Renal cortex interstitium (tissue), 11 donors: ENCODE results near the gene JAKMIP2. TPM values are rescaled to one million over a fixed set of nuclear protein-coding genes. Genes with fewer than 3 reads are reported as not detected.

Experiments used
- DNase-seq, 11 donors: peaks; one replicate each; pipeline ENCODE4 v3.0.0-alpha.2; 2013; ENCODE audit warnings: low read depth in 9 of 11, low spot score in 4 of 11; ENCODE audit errors: extremely low read depth in 1 of 11
- polyA plus RNA-seq, 3 donors: library from polyadenylated mRNA; unstranded; fragments of 120-200 nt; gene quantifications; one replicate each; pipeline ENCODE4 v1.2.1, GENCODE V29; 2013; ENCODE audit not compliant: insufficient read length in 3 of 3

The JAKMIP2 gene
- polyA plus RNA-seq, 3 donors, result 3.8 to 5.8 (median 5.2) TPM

DNA sequence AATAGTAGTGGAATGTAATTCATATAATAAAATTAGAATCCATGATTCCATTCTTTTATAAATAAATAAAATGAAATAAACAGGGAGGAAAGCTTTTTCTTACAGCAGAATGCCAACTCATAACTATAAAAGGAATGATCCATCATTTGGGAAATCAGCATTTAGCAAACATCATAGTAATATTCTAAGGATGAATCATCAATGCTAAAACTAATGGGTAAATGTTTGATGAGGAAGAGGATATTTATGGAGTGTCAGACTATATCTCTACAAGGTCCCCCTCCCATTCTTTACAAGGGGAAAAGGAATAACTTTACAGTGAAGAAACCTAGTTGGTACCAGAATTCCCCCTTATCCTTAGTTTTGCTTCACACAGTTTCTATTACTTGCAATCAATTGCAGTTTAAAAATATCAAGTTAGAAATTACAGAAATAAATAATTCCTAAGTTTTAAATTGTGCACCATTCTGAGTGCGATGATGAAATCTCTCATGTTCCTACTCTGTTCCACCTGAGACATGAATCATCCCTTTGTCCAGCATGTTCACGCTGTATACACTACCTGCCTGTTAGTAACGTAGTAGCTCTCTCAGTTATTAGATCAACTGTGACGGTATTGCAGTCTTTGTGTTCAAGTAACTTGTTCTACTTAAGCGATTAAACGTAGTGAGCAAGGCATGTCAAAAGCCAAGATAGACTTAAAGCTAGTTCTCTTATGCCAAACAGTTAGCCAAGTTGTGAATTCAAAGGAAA, 14.2 kb upstream of the JAKMIP2 start:
- no peak for DNase-seq

DNA sequence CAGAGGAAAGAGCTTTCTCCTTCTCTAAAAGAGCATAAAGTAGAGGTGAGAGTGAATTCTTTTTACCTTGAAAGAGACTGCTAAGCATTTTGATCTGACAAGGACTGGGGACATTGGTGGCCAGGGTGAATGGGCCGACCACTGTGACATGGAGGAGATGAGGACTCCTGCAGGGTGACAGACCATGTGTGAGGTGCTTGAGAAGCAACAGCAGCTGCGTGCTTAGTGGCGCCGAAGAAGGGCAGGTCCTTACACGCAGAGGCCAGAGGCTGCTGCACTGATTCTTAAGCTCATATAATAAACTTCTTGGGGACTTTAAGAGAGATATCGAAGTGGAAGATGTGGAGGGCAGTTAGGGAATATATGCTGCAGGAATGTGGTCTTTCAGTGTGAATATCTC, 8.7 kb upstream of the JAKMIP2 start:
- DNase-seq, result no peak

DNA sequence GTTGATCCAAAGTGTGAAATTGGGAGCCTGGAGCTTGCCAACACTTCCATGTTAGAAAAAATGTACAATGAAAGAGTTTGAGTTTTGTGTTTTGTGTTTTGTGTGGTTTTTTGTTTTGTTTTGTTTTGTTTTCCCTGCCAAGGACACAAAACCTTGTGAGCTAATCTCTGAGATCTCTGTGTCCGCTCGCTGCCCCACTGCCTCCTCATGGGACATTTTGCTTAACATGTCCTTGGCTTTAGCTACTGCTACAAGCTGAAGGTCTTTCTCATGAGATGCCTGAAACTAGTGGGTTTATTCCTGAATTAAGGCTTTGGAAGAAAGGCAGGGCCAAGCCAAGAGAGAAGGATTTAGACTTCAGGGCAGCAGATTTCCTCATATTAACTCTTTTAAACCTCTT, 7.3 kb upstream of the JAKMIP2 start:
- DNase-seq, result no peak

DNA sequence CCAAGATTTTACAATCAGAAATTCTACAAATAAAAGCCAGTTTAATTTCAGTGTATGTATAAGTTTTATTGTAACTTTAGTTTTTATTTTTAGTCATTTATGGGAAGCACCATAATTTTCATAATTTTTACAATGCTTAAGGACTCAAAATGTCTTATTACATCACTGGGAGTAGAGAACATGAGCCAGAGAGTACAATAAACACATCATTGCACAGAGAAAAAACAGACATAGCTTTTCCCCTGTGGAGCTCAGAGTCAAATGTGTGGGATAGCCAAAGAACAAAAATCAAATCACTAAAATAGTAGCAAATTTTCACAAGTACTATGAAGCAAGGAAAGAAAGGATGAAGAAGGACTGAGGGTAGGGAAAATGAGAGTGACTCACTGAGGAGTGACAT, 5.5 kb upstream of the JAKMIP2 start:
- no peak for DNase-seq

DNA sequence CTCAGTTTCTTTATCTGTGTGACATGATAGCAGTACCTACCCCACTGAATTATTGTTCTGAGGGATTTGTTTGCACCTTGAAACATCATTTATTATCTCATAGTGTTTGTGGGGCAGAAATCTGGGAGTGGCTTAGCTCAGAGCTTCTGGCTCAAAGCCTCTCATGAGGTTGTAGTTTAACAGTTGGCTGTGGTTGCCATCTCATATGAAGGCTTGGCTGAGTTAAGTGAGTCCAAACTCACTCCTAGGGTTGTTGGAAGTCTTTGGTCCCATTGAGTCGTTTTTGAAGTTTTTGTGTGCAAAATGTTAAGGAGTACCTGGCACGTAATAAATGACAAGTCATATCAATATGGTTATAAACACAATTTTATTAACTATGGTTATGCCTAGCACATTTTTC, 3.6 kb upstream of the JAKMIP2 start:
- no peak for DNase-seq

DNA sequence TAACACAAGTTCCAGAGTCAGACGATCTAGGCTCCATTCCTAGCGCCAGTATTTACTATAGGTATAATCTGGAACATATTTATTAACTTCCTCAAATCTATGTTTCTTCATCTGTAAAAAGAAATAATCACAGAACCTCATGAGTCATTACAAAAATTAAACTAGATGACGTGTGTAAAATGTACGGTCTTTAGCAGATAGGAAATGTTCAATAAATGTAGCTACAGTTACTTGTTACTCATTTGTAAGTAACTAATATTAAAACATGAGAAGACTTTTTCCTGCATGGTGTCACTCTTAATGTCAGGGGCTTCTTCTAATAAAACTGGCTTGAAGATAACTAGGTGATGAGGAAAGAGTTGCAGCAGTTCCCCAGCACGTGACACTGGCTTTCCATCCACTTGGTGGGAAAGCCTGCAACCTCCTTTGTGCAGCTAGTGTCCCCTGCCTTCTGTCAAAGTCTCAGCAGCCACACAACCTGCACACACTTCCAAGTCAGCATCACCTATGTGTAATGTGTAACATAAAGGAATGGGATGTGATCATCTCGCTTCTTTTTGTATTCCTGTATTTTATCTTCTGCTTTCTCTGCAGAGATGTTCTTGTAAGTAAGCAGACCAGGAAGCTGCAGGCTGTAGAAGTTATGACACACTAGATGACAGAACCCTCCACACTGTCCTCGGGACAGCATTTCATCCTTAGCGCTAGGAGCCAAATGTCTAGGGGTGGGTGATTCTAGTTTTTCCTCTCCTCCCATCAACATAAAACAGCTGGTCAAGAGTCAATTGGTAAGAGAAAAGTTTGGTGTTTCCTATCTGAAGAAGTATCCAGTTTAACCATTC, 1.8 kb upstream of the JAKMIP2 start:
- no peak for DNase-seq

DNA sequence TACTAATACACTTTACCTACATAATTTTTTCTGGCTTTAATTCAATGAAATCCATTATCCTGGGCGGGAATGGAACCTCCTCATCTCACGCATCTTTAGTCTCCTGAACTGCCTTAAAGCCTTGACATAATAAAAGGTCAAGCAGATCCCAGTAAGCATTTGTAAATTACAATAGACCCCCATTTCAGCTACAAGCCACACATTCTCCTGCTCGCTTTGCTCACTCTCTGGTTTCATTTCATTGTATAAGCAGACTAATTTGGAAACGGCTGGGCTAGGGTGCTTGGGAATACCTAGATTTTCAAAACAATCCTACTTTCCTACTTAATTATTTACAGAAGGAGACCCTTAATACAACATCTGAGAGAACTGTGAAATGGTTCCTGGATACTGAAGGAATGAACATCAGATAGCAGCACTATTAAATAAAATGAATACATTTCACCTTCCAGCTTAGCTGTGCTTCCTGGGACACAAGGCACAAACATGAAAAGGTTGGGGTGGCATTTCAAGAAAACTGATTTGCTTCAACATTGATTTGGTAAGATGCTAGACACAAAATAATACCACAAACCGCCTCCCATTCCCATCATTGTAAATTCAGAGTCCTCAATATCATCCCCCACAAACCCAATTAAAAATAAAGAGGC, 1.5 kb downstream of the JAKMIP2 start:
- DNase-seq, result no peak

DNA sequence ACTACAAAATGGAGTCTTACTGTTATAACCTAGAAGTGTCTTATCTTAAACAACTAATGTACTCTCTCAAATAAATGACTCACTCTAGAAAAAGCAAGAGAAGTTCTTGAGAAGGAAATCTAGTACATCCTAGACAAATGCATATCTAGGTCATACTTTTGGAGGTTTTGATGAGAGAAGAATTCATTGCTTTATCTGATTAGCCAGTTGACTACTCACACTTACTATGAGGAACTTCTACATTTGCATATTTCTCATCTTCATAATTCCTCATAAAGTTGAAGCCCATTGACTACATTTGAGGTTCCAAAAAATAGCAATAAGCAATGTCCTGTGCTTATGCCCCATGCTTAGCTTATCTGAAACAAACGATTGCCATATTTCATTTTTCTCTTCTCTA, 2.8 kb downstream of the JAKMIP2 start:
- no peak for DNase-seq

DNA sequence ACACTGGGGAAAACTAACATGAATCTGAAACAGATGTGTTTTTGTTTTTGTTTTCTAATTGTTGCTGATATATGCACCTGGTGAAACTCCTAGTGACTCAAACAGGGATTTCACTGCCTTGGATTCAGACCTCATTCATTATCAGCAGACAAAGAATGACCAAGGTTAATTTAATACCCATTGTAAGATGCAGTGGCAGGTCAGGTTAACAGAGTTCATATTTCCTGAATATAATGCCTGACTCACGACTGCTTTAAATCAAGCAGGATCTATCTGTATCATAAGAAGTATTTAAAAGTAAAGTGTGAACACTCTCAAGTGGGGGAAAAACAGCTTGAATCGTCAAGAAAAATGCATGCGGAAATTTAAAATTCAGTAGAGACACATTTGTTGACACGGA, 5.5 kb downstream of the JAKMIP2 start:
- no peak for DNase-seq

DNA sequence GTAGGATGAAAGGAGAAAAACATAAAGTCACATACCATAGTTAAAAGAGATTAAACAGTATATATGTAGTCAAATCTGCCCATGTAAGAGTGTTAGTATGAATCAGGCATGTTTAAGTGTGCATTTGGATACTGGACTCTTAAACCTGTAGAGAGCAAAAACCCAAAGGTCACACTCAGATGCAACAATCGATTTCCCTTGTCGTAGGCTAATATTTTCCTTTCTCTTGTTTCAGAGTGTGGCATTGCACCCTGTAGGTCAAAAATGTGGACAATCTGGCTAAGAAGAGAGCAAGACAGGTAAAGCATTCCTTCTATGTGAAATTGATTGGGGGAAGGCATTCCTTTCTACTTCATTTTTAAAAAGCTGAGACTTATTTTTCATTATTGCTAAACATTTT, 8.9 kb downstream of the JAKMIP2 start:
- DNase-seq, result no peak

DNA sequence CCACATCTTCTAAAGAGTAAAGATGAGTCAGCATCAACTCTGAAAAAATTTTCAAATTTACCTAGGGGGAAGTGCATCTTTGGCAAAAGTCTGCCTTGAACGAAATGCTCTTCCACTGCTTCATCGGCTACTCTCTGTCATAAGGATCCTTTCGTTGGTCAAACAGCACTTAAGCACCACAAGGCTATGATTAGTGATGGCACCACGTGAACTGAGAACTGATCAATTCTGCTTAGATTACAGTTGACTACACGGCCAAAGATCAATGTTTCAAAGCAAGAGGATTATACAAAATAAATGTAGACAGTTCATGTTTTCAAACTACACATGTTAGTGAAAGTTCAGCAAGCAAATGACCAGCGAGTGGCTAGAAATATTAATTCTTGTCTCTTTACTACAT, 9.4 kb downstream of the JAKMIP2 start:
- no peak for DNase-seq

DNA sequence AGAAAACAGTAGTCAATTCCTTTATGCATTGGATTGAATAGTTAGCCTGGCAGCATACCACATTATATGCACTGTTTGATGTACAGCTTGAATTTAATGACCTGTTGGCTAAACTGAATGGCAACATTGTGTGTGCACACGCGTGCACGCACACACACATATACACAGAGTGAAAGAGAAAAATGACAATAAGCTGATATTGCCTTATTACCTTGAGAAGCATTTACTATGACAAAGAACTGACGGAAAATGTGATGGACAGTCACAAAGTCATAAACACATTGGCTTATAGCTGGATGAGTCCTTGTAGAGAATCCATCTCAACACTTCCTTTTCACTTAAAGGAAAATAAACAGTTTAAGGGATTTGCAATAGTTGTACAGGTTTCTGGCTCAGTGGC, 15.5 kb downstream of the JAKMIP2 start:
- DNase-seq, result no peak

DNA sequence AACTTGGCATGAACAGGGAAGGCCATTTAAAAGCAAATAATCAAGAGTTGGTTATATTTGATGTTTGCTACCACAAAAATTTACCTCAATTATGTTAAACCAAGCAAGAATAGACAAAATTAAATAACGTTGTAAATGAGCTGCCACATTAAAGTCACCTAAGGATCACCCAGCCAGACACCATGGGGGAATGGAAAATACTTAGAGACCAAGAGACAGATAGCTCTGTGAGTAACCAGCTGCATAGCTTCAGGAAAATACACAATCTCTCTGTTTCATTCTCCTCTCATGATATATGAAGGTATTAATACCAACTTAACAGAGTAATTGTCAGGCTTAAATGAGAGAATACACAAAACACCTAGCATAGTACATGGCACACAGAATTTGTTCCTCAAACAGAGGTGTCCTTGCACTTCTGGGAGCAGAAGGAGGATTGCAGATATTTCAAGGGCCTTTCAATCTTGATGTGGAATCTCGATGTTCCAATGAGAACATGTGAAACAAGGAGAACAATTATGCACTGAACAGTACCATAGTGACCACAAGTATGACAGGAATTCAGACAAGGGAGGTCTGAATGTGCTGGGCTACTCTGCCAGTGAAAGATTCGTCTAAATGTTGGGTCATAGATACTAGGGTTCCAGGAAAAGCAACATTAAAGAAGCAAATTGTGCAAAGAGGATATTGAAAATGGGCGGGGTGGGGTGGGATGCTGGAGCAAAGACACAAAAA, 18.6 kb downstream of the JAKMIP2 start:
- DNase-seq, result no peak

DNA sequence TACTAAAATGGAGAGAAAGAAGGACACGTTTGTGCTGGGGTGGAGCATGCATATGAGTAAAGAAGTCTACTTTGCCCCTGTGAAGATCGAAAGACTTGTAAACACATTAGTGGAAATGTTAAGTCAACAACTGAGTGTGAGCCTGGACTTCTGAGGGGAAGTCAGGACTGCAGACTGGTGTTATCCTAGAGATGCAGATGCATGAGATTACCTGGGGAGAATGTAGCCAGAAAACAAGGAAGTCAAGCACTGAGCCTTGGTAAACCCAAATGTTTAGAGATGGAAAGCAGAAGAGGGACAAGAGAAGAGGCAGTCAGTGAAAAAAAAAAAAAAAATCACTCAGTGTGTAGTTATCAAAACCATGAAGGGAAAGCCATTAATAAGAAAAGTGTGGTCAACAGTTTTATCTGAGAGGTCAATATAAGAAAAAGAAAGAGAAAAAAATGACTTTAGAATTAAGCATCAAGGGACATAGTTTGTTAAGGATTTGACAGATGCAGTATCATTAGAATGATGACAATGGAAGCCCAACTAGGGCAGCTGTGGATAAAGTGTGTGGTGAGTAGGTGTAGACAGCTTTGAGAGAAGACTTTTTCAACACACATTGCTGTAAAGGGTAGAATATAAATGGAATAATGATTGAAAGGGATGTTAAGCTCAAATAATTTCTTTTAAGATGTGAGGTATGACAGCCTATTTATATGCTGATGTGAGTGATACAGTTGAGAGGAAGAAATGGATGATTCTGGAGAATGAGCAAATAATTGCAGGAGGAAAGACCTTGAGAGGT, 22.2 kb downstream of the JAKMIP2 start:
- no peak for DNase-seq

DNA sequence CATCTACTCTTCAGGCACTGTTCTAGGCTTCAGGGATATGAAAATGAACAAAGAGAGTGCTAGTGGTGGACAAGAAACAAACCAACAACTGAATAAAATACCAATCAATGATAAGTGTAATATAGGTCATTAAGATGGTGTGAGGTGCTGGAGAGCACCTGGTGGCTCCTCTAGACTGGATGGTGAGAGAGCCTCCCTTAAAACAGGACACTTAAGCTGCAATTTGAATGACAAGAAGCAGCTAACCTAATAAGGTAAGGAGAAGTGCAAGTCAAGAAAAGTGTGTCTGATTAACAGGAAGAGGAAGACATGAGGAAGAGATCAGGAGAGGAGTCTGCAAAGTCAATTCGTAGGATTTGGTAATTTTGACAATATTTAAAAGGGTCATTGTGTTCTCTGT, 23.1 kb downstream of the JAKMIP2 start:
- no peak for DNase-seq

DNA sequence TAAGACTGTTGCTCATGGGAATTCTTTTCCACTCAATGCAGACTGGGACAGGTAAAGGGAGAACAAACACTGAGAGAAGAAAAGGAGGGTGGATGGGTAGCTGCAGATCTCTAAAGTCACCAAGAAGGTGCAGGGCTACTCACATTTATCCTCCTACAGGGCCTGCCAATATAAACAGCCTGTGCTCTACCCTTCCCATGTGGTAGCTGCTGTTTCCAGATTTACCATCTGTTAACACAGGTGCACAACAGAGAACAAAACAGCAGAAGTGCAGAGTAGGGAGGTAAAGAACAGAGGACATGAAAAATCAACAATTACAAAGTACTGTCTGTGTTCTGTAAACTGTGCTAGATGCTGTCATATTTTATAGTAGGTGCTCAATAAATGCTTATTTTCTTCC, 26.0 kb downstream of the JAKMIP2 start:
- no peak for DNase-seq

DNA sequence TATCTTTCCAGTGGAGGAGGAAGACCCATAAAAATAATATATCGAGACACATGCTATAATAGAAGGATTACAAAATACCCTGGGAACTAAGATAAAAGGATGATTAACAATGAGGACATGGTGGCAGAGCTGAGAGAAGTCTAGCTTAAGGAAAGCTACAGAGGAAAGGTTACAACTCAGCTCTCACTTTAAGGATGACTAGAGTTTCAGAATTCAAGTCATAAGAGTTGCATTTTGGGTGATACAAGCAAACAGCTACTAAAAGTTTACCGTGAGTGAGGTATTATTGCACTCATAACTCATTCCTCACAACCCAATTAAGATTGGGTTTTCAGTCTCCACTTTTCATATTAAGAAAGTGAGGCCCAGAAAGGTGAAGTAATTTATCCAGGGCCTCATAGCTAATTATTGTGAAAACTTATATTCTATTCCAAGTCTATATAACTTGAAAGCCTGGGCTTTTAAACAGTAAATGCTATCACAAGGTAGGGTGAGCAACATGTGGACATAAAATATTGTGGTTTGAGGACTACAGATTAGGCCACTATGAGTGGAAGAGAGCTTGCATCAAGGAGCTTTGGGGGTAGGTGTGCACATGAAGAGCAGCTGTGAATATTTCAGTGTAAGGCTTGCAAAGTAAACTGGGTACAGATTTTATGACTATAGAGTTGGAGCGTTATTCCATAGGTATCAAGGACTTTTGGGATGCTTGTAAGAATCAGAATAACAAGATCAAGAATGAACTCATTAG, 28.0 kb downstream of the JAKMIP2 start:
- no peak for DNase-seq

DNA sequence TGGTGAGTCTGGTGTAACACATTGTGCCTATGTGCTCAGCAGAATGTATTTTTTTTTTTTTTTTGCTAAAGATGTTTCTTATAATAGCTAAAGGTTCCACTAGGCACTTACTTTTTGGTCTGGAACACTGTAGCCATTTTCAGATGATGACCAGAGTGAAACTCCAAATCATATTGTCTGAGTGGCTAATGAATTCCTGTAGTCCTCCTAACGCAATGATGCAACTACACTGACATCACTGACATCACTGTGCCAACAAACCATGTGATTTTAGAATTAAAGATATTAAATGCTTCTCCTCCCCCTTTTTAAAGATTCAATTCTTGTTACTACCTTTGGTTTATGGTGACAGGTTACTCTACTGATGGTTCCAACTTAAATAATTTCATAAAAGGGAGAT, 28.8 kb downstream of the JAKMIP2 start:
- no peak for DNase-seq
